Measurements from ENCODE around the gene GDF2.
A peak's percentile ranks its signal among the peaks of the same experiment; 100 is the strongest.

GDF2 gene

DNA sequence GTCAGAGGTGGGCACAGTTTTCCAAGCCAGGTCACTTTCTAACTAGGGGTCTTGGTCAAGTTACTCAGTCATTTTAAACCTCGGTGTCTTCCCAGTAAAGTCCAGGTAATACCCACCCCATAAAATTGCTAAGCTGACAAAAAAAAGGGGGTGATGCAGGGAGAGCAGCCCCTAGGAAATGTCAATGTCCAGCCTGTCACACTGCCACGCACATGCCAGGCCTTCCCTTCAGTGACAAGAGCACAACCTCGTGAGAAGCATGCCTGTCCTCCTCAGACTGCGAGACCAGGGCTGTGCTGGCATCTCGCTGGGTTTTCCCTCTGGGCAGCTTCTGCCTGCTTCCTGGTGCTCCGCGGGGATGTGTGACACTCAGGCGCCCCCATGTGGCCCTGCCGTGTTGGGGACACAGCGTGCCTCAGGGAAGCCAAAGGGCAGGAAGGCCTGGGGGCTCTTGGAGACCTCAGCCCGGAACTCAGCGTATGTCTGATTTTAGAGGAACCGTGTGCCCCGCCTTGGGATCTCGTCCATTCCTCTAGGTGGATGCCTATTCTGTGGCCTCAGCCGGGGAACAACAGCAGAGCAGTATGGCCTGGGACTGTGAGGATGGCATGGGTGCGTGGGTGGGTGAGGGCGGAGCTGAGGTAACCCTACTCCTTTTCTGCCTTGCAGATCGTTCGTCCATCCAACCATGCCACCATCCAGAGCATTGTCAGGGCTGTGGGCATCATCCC is 10.2 kb upstream of the GDF2 start:
- DNase-seq (ENCODE audit: low read depth), result peak; percentile 73

DNA sequence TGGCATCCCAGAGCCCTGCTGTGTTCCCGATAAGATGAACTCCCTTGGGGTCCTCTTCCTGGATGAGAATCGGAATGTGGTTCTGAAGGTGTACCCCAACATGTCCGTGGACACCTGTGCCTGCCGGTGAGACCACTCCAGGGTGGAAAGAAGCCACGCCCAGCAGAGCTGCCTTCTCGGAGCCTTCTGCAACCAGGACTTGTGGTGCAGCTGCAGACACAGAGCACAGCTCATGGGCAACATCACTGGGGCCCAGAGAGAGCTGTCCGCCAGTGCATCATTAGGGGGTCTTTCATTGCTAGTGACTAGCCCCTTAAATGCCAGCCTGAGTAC is 9.6 kb upstream of the GDF2 start:
- DNase-seq (ENCODE audit: low read depth), result no peak

DNA sequence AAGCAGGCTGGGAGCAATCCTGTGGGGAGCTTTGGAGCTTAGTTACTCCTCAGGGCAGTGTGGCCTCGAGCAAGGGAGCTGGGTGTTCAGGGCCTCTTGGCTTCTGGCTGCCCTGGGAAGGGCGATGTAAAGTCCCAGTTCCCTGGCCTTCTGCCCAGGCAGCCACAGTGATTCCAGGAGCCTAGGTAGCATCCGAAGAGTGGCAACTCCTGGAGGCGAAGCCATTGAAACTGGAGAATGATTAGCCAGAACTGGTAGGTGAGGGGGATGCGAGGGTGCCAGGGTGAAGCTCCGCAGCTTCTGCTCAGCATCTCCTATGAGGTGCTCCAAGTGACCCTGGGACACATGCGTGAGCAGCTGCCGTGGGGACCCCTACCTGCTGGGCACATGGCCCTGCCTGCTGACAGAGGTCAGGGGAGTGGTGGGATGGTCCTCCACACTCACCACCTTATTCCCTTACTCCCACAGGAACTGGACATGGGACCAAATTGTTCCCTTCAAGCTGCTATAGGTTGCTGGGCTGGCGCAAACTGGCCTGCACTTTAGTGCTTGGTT is 7.8 kb upstream of the GDF2 start:
- DNase-seq (ENCODE audit: low read depth), result no peak

DNA sequence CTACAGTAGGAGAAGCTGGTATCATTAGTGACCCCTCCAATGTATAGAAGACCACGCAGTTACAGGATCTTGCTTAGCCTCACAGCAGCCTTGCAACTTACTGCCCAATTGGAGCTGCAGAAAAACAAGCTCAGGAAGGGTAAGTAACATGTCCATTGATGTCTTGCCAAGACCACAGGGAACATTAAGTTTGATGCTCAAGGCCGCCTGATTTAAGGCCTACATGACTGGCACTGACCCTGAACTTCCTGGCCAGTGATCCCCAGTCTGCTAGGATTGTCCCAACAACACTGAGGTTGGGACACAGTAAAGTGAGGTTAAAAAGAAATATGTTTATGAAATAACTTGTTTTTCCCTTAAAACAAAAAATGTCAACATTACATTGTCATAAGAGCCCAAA is 6.8 kb upstream of the GDF2 start:
- no peak for DNase-seq (ENCODE audit: low read depth)

DNA sequence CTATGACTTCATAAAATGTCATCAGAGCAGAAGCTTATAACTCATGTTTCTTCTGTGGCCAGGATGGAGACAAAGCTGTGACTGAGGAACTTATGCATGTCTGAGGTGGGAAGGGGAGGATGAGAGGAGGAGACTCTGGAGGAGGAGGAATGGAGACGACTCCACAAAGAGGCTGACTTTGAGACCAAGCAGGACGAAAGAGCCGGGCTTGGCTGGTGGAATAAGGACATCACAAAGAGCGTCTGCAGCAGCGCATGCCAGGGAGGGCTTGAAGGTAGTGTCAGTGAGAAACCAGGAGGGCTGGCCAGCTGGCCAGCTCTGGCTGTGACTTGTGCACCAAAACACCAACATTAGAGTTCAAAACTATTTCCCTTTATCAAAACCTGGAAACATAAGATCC is 6.1 kb upstream of the GDF2 start:
- DNase-seq (ENCODE audit: low read depth), result no peak

DNA sequence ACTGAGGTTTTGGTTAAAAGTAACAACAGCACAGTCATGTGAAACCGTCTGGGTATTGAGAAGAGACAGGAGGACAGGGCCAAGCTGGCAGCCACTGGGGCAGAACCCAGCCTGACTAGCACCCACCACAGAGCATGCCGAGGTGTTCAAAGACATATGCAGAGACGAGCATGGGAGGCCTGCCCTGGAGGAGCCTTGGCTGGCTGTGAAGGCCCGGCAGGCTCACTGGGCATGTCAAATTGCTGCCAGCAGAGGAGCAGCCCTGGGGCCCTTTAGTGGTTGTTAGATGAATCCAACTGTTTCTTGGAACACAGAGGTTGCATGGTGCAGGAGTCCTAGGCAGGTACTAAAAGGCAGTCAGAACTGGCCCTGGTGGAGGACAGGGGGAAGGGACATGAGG is 5.0 kb upstream of the GDF2 start:
- no peak for DNase-seq (ENCODE audit: low read depth)

DNA sequence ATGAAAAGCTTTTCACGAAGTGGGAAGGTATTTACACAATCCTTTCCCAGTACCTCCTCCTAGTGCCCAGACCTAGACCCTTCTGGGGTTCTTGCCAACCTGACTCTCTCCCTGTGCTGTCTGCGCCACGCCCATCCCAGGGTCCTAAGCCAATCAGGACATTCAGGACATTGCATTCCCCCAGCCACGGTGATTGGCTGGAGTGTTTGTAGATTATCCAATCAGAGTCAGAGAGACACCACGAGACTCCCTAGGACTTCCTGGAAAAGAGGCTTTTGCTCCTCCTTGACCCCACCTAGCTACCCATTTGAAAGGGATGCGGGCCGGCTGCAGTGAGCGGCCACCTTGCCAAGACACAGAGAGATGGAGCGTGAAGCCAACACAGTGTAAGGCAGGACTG is 3.5 kb upstream of the GDF2 start:
- no peak for DNase-seq (ENCODE audit: low read depth)

DNA sequence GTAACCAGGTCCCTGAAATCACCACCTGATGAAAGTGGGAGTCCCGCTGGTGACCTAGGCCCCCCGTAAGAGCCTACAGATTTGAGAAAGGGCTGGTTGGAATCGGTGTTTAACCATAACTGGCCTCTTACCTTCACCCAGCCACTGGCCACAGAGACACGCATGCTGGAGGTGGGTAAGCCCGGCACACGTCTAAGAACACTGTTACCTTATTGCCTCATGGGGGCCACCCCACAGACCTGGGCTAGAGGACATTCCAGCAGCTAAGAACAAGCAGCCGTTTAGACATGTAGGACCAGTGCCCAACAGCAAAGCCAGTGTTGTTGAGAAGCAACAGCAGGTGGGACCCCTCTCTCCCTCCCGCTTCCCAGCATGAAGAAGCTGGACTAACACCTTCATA is 2.5 kb upstream of the GDF2 start:
- DNase-seq (ENCODE audit: low read depth), result no peak

DNA sequence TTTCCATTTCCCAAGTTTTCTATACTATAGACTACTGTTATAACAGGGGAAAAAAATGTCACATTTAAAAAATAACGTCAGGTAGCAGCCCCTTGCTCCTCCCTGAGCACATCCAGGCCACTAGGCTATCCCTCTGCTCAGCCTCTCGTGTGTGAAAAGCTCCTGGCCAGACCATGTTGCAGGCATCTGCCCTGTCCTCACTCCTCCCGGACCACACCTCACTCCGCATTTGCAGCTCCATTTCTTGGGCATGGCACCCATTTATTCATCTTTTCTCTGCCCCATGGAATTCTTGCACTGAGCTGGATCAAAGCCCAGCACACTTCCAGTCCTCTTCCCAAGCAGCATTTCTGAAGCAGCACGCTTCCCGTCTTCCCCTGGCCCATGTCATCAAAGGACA is 1.4 kb upstream of the GDF2 start:
- no peak for DNase-seq (ENCODE audit: low read depth)

DNA sequence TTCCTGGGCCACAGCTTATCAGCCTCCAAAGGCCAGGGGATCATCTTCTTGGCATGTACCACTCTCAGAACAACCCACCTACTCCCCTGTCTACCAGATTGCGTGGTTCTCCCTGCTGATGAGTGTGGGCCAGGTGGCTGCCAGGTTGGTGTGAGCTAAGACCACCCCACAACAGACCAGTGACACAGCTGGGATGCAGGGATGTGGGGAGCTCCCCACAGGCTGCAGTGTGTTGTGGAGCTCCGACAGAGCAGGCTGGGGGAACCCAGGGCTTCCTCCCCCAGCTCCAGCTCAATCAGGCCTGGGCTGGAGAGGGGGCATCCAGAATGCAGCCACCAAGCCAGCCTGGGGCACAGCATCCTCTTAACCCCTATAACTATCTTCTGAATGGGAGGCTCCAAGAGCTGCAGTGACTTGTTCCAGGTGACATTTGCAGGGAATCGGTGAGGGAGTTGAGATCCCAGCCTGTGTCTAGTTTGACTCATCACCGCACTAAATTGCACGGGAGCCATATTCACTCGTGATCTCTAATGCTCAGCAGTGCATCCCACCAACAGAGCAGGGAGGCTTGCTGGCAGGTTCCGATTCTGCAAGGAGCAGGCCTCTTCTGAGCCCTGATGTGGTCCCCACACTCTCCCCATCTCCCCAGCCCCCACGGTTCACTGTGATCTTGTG is 596 bp upstream of the GDF2 start:
- DNase-seq (ENCODE audit: low read depth), result no peak

DNA sequence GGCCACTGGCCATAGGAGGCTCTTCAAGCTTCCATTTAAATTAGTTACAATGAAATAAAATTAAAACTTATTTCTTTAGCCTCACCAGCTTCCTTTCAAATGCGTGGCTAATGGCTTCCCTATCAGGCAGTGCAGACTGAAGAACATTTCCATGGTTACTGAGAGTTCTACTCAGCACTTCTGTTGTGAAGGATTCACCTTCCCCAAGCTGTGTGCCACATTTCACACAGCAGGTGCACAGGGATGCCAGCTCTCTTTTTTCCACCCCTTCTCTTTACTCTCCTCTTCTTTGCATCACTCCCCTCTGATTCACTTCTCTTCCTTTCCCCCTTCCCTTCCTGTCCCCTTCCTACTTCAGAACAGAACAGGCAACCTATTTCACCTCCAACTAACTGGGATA is 833 bp downstream of the GDF2 start:
- DNase-seq (ENCODE audit: low read depth), result no peak

DNA sequence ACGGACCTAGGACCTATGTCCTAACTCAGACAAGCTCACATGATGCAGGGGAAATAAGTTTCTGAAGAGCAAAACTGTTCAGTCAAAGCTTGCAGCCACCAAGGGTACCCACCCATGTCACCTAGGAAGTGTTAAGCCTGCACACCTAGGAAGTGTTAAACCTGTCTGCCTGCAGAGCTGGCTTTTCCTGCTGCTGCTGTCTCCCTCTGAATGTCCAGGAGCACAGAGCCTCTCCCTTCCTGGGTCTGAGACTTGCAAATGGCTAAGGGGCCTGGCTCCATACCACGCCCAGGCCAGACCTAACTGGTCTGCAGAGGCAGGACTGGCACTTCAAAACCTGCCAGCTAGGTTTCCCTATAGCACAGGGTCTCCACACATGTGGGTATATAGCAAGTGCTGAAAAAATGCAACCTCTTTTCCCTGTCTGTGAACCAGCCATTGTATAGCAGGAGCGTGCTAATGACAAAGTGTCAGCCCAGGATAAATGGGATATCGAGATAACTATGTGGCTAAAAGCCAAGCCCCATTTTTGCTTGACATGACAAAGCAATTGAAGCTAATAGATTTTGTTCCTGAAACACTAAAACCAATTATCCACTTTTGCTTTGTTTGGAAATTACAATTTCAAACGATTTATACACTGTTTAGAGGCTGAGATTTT is 1.5 kb downstream of the GDF2 start:
- no peak for DNase-seq (ENCODE audit: low read depth)

DNA sequence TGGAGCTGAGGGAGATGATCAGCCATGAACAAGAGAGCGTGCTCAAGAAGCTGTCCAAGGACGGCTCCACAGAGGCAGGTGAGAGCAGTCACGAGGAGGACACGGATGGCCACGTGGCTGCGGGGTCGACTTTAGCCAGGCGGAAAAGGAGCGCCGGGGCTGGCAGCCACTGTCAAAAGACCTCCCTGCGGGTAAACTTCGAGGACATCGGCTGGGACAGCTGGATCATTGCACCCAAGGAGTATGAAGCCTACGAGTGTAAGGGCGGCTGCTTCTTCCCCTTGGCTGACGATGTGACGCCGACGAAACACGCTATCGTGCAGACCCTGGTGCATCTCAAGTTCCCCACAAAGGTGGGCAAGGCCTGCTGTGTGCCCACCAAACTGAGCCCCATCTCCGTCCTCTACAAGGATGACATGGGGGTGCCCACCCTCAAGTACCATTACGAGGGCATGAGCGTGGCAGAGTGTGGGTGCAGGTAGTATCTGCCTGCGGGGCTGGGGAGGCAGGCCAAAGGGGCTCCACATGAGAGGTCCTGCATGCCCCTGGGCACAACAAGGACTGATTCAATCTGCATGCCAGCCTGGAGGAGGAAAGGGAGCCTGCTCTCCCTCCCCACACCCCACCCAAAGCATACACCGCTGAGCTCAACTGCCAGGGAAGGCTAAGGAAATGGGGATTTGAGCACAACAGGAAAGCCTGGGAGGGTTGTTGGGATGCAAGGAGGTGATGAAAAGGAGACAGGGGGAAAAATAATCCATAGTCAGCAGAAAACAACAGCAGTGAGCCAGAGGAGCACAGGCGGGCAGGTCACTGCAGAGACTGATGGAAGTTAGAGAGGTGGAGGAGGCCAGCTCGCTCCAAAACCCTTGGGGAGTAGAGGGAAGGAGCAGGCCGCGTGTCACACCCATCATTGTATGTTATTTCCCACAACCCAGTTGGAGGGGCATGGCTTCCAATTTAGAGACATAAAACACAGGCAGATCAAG is 3.3 kb downstream of the GDF2 start:
- DNase-seq (ENCODE audit: low read depth), result no peak

DNA sequence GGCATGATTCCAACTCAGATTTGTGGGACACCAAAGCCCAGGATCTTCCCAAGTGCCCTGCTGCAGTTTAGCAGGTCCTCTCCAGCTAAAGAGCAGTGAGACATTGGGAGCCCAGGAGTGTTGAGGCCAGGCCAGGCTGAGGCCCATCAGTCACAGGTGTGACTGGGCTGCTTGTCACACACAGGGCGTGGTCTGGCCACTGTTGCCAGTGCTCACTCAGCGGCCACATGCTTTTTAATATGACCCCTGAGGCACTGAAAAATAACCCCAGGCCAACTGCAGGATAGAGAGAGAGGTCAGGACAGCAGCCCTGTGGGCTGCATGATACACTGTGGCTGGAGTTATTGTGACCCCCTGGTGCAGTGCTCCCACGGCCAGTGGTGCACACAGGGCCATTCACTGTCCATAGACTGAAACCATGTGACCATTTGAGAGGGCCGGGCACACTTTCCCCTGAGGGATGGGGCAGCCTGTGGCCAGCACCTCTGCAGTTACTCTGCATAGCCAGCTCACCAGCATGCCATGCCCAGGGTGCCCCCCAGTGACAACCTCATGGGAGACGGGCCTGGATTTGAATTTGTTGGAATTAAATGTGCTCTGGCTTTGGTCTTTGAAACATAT is 4.2 kb downstream of the GDF2 start:
- no peak for DNase-seq (ENCODE audit: low read depth)

DNA sequence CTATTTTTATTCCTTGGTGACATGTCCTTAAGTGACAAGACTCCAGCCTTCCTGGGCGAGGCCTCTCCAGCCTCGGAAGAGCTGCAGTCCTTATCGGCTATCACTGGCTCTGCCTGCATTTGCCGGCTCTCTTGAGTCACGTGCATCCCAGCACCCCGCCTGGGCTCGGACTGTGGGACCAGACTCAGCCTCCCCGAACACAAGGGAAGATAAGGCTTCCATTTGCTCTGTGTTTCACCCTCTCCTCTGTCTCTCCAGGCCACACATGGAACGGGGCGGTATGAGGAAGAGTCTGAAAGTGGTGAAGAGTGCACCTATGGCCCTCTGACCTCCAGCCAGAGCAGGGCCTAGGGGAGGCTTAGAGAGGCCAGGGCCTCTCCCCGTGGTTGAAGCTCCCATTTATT is 4.7 kb downstream of the GDF2 start:
- DNase-seq (ENCODE audit: low read depth), result no peak

DNA sequence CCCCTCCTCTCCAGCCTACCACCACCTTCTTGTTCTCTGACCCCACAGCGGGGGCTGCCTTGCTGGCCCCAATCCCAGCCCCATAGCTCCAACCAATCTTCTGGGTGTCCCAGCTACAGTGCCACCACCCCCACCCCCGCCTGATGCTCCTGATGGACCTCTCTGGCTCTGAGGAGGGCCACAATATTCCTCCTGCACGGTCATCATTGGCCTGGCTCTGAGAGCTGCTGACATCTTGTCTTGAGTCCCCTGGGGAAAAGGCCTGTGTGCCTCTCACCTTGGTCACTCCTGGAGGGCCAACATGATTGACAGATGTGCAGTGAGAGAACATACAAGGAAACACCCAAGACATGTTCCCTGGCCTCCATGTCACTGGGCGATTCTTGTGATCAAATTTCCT is 7.6 kb downstream of the GDF2 start:
- no peak for DNase-seq (ENCODE audit: low read depth)

DNA sequence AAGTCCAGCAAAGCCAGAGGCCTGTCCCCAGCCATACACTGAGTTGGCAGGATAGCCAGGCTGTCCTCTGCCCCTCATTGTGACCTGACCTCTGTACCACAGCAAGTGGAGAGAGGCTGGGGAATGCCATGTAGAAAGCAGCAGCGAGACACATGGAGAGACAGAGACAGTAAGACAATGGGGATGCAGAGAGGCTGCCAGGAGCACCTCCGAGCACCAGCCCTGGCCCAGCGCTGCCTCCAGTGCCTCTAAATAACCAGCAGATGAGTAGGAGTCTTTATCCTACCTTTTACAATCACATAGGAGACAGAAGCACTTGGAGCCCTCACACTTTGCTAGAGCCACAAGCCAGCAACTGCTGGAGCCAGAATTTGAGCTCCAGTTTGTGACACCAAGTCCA is 8.1 kb downstream of the GDF2 start:
- no peak for DNase-seq (ENCODE audit: low read depth)

DNA sequence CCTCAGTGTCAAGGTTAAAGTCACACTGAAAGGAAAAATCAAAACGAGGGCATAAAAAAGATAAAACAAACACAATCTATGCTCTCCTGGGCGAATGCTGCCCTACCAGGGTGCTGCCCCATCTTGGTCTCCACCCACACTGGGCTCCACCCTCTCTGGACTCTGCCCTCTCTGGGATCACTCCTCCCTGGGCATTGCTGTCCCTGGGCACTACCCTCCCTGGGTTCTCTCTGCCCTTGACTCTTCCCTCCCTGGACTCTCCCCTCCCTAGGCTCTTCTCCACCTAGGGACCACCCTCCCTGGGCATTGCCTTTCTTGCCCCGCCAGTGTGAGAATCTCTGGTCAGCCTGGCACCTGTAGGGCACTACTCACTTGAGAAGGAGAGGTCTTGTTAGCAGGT is 8.6 kb downstream of the GDF2 start:
- DNase-seq (ENCODE audit: low read depth), result no peak

DNA sequence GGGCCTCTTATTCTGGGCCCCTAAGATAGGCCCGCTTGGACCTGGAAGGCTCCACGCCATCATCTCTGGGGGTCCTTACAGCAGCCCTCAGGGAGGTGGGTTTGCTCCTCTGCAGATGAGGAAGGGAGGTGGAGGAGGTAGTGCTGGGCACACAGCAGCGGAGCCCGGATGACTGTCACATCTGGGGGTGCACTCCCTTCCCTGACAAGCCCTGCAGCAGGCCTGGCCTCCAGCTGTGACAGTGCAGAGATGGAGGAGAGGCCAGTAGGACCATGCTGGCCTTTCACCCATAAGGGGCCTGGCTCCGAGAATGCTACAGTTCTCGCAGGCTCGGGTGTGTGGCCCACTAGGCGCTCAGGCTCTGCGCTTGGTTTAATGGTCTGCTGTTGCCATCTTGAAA is 9.2 kb downstream of the GDF2 start:
- DNase-seq (ENCODE audit: low read depth), result no peak

DNA sequence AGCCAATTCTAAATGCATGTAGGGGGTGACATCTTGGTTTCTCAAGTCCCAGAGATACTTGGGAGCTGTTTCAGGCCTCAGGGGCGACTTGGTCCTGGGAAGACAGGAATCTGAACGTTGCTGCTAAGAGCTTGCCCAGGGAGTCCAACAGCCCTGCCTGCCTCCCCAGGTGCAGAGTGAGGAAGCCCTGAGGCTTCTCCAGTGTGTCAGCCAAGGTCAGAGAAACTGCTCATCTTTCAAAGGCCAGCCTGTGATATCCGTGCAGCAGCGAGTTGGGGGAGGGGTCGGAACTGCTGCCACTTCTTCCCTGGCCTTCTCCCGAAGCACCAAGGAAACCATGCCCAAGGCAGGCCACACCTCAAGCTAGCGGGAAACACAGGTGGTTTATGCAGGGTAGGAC is 9.7 kb downstream of the GDF2 start:
- DNase-seq (ENCODE audit: low read depth), result no peak

DNA sequence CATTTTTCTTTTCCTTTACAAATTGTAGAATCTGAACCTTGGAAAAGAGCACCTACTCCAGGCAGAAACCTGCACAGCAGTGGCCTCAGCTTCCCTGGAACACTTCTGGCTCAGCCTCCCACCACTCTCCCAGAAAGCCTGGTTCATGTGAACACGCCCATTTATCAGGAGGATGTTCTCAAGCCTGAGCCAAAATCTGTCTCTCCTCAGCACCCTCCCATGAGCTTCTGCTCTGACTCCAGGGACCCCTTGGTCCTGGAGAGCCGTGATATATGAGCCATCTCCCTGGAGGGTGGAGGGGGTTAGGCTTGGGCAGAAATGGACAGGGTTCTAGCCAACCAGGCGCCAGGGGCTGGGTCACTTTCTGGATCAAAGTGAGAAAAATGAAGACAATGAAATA is 10.1 kb downstream of the GDF2 start:
- no peak for DNase-seq (ENCODE audit: low read depth)

DNA sequence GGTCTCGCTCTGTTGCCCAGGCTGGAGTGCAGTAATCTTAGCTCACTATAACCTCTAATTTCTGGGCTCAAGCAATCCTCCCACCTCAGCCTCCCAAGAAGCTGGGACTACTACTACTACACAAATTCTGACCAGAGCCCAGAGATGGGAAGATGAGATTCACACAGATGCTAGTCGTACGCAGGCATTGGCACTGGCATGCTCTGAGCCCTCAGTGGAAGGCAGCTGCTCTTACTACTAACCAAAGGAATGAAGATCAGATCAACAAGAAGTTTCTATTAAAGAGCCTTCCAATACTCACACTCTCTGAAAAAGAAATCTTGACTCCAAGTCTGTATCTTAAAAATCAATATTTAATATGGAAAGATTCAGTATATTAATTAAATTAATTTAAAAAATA is 10.7 kb downstream of the GDF2 start:
- DNase-seq (ENCODE audit: low read depth), result no peak

Measured in activated T-helper 9 cell treated with anti-CD3 and anti-CD28 coated beads, Interleukin-2, amount 50 U/mL, for 16 hours (primary cell).